Stimulated activated naive B cell treated with anti-CD40 and anti-IgM and Interleukin-4, amounts not matched to agents 10 μg/mL and 1 μg/mL and 100 μg/mL, for 72 hours (primary cell): ENCODE results near the gene BID.

Experiments
- ATAC-seq, 2 donors: fragments of 150-1000 bp; cut with Tn5 transposase; replicated peaks; 2 replicates each; pipeline ENCODE4 v1.10.0; 2021; ENCODE audit warnings: moderate library complexity in 1 of 2
- DNase-seq: peaks from one replicate; pipeline ENCODE4 v3.0.0; 2021
- H3K27ac Mint-ChIP-seq: one replicate; pipeline ENCODE4 v1.8.0; 2022; ENCODE audit warnings: mild to moderate bottlenecking, mixed read lengths
- H3K27me3 Mint-ChIP-seq, 2 donors: one replicate each; pipeline ENCODE4 v1.8.0; 2022; ENCODE audit warnings: mixed read lengths in 2 of 2
- H3K36me3 Mint-ChIP-seq, 2 donors: one replicate each; pipeline ENCODE4 v1.8.0; 2022; ENCODE audit warnings: mixed read lengths in 2 of 2, mild to moderate bottlenecking in 1 of 2
- H3K4me1 Mint-ChIP-seq, 2 donors: one replicate each; pipeline ENCODE4 v1.8.0; 2022; ENCODE audit warnings: mixed read lengths in 2 of 2, mild to moderate bottlenecking in 1 of 2
- H3K4me3 Mint-ChIP-seq, 2 donors: one replicate each; pipeline ENCODE4 v1.8.0; 2022; ENCODE audit warnings: mild to moderate bottlenecking in 2 of 2, mixed read lengths in 2 of 2, moderate library complexity in 1 of 2
- H3K9me3 Mint-ChIP-seq, 2 donors: one replicate each; pipeline ENCODE4 v1.8.0; 2022; ENCODE audit warnings: mixed read lengths in 2 of 2, mild to moderate bottlenecking in 1 of 2

Gene BID

DNA sequence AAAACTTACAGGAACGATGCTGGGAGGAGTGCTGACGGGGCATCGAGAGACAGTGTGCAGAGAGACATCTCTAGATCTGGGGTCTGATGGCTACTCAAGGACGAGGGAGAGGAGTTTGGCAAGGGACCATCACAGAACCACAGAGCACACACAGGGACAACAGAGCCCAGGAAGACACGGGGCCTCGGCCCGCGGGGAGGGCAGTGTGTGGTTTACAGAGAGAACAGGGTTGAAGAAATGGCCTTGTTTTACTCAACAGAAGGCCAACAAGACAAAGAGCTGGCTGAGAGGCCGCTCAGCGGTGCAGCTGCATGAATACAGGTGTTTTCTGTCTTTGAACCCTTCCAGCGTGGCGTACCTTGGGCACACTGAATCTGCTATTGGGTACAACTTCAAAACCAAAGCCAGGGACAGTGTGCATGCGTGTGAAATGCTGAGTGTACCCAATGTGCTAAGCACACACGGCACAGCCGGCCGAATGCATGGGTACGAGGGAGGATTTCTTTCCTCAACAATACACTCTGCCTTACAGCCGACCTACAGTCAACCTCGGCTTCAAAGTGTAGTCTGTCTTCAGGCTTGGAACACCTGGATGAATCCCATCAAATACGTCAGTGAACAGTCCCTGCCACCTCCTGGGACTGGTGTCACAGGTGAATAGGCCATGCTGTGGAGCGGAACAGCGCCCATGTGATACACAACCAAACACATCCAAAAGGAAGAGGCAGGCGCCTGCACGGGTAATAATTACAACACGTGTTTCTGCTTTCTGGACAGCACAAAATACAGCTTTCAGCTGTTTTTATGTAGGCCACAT lies 20.7 kb upstream of the BID start:
- ATAC-seq (no peak), DNase-seq (no peak)
- Mint-ChIP-seq H3K9me3 (no peaks in the 10 kb centered on the region), H3K27me3 (no peaks in the 10 kb centered on the region), H3K4me1 (peaks cover 49 to 79% of the 10 kb centered on the region in 2 donors), H3K27ac (peak overlapping the region; percentile 100), H3K36me3 (peaks cover 39 to 73% of the 10 kb centered on the region in 2 donors), H3K4me3 (peak overlapping the region; percentile 41 to 61)

DNA sequence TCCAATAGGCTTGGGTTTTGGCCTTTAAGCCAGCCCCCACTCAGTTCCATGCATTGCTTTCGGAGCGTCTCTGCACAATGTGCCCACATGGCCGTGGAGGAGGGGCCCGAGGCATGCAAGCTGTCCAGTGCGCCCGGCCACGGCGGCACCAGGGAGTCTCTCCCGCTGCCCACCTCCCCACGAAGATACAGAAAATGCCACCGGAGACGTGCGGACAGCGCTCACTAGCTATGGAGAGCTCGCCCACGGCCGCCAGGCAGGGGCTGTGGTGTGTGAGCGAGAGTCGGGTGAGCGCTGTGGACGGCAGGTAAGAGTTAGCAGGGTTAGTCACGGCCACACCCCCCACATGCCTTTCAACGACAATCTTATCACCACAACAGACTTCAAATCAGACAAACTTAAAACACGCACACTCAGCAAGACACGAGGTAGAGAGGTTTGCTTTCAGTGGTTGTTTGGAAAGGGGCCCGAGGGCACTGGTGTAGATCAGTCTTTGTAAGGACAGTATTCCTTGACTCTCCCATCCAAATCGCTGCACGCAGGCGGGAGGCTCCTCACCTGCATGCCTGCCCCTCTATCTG lies 18.7 kb upstream of the BID start:
- H3K27me3 Mint-ChIP-seq: no peaks in the 10 kb centered on the region

DNA sequence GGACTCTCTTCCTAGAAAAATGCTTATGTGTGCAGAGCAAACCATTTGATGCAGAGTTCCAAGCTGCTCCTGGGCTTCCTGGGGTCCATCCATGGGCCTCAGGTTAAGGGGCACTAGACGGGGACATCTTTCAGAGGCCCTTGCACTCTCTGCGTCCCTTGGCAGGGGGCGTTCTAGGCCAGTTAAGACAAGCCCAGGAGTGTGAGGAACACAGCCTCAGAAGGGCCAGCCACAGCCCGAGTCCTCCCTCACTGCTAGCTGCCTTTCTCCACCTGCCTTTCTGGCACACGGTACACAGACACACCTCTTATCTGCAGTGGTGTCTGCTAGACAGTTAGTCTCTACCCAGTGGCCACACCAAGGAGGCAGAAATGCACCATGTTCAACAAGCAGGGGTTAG lies 18.0 kb upstream of the BID start:
- Mint-ChIP-seq H3K9me3 (no peaks in the 10 kb centered on the region), H3K4me1 (peaks cover 43 to 56% of the 10 kb centered on the region in 2 donors), H3K27me3 (no peaks in the 10 kb centered on the region), H3K4me3 (no peak overlapping the region), H3K27ac (peak overlapping the region; percentile 100), H3K36me3 (peaks cover 40 to 81% of the 10 kb centered on the region in 2 donors)
- DNase-seq (no peak), ATAC-seq (no peak)

More for the DNA sequence above, 18.7 kb upstream of the BID start:
- no peak for ATAC-seq
- Mint-ChIP-seq H3K9me3 (no peaks in the 10 kb centered on the region), H3K27ac (peak overlapping the region; percentile 100), H3K36me3 (peaks cover 40 to 80% of the 10 kb centered on the region in 2 donors), H3K4me3 (no peak overlapping the region), H3K4me1 (peaks cover 43 to 62% of the 10 kb centered on the region in 2 donors)
- no peak for DNase-seq

- Mint-ChIP-seq H3K27me3 (no peaks in the 10 kb centered on the region), H3K4me3 (no peak overlapping the region), H3K4me1 (peaks cover 39 to 56% of the 10 kb centered on the region in 2 donors), H3K9me3 (no peaks in the 10 kb centered on the region), H3K27ac (peak overlapping the region; percentile 100), H3K36me3 (peaks cover 31 to 81% of the 10 kb centered on the region in 2 donors)
- DNase-seq (no peak), ATAC-seq (no peak)
Observed at GRCh38 chr22:17791196-17791595, 16.9 kb upstream of the BID start.

GRCh38 chr22:17789379-17790200 lies 15.3 kb upstream of the BID start:
- peaks cover 30 to 46% of the 10 kb centered on the region in 2 donors for H3K4me1 Mint-ChIP-seq
- ATAC-seq: no peak
- H3K36me3 Mint-ChIP-seq: peaks cover 29 to 72% of the 10 kb centered on the region in 2 donors
- H3K27me3 Mint-ChIP-seq: no peaks in the 10 kb centered on the region
- no peak for DNase-seq
- H3K9me3 Mint-ChIP-seq: no peaks in the 10 kb centered on the region
- H3K27ac Mint-ChIP-seq: peak overlapping the region; percentile 82
- H3K4me3 Mint-ChIP-seq: peak overlapping the region in 1 of 2 donors; percentile 28

- Mint-ChIP-seq H3K4me1 (peaks cover 23 to 44% of the 10 kb centered on the region in 2 donors), H3K4me3 (no peak overlapping the region), H3K9me3 (no peaks in the 10 kb centered on the region), H3K27me3 (no peaks in the 10 kb centered on the region), H3K27ac (peak overlapping the region; percentile 88), H3K36me3 (peaks cover 30 to 66% of the 10 kb centered on the region in 2 donors)
- DNase-seq (no peak), ATAC-seq (no peak)
Observed at GRCh38 chr22:17788528-17789378, 14.5 kb upstream of the BID start.

- Mint-ChIP-seq H3K36me3 (peaks cover 25 to 61% of the 10 kb centered on the region in 2 donors), H3K4me1 (peaks cover 21 to 44% of the 10 kb centered on the region in 2 donors), H3K4me3 (no peak overlapping the region), H3K9me3 (no peaks in the 10 kb centered on the region), H3K27ac (peak overlapping the region; percentile 88), H3K27me3 (no peaks in the 10 kb centered on the region)
- ATAC-seq: no peak
- DNase-seq: no peak
Observed at GRCh38 chr22:17787716-17788330, 13.6 kb upstream of the BID start.

DNA sequence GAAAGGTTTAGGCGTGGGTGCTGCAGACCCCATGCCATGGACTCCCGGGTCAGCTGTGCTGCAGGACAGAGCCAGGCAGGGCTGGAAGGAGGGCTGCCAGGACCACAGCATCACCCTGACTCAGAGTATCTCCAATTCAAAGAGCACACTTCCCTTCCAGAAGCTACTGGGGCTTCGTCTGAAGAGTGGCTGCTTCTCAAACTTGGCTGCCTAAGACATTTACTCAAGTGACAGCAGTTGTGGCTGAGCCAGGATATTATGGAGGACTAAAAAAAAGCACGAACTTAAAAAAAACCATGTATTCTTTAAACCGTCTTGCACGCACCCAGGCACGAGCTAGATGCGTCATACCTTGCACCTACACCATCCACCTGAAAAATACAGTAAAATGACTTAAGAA lies 13.0 kb upstream of the BID start:
- H3K4me3 Mint-ChIP-seq: no peak overlapping the region
- ATAC-seq (no peak), DNase-seq (no peak)
- H3K27ac Mint-ChIP-seq: peak overlapping the region; percentile 91
- peaks cover 23 to 44% of the 10 kb centered on the region in 2 donors for H3K4me1 Mint-ChIP-seq
- H3K27me3 Mint-ChIP-seq: no peaks in the 10 kb centered on the region
- H3K9me3 Mint-ChIP-seq: no peaks in the 10 kb centered on the region
- H3K36me3 Mint-ChIP-seq: peaks cover 29 to 64% of the 10 kb centered on the region in 2 donors

DNA sequence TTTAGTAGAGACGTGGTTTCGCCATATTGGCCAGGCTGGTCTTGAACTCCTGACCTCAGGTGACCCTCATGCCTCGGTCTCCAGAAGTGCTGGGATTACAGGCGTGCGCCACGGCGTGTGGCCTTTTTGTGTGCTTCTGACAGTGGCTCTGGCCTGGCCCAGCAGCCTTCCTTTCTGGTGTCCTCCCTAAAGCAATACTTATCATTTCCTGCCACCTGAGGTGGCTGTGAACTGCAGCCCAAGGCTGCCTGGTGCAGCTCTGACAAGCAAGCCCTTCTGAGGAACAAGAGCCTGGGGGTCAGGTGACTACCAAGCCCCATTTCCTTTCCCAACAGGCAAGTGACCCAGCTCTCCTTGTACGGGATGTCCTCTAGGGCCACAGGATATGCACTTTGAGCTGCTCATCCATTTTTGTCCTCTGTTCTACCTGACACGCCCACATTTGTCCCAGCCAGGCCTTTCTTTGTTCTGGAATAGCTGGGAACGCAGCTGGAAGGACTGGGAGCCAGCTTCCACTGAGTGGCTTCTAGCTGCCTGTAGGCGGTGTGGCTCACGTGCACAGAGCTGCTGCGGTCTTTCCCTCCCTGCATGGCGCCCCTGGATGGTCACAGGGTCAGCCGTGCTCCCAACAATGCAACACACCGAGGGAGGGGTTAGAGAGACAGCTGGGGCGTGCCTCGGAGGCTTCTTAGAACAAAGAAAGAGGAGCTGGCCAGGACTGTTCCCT lies 12.3 kb upstream of the BID start:
- Mint-ChIP-seq H3K36me3 (peaks cover 28 to 58% of the 10 kb centered on the region in 2 donors), H3K4me3 (peak overlapping the region in 1 of 2 donors; percentile 0), H3K27me3 (no peaks in the 10 kb centered on the region), H3K9me3 (no peaks in the 10 kb centered on the region), H3K4me1 (peaks cover 29 to 44% of the 10 kb centered on the region in 2 donors), H3K27ac (peak overlapping the region; percentile 91)
- no peak for ATAC-seq
- no peak for DNase-seq

- peak overlapping the region in 1 of 2 donors; percentile 32 for H3K4me3 Mint-ChIP-seq
- no peaks in the 10 kb centered on the region for H3K27me3 Mint-ChIP-seq
- peak overlapping the region; percentile 91 for H3K27ac Mint-ChIP-seq
- ATAC-seq (no peak), DNase-seq (no peak)
- H3K36me3 Mint-ChIP-seq: peaks cover 17 to 54% of the 10 kb centered on the region in 2 donors
- peaks cover 36 to 55% of the 10 kb centered on the region in 2 donors for H3K4me1 Mint-ChIP-seq
- no peaks in the 10 kb centered on the region for H3K9me3 Mint-ChIP-seq
Observed at GRCh38 chr22:17785185-17786184, 11.2 kb upstream of the BID start.

- H3K27me3 Mint-ChIP-seq: no peaks in the 10 kb centered on the region
- ATAC-seq: no peak
- peaks cover 18 to 53% of the 10 kb centered on the region in 2 donors for H3K36me3 Mint-ChIP-seq
- DNase-seq: no peak
- H3K9me3 Mint-ChIP-seq: no peaks in the 10 kb centered on the region
- H3K4me3 Mint-ChIP-seq: no peak overlapping the region
- peak overlapping the region; percentile 91 for H3K27ac Mint-ChIP-seq
- H3K4me1 Mint-ChIP-seq: peaks cover 43 to 62% of the 10 kb centered on the region in 2 donors
Observed at GRCh38 chr22:17784776-17785175, 10.5 kb upstream of the BID start.
